Neural crest cell (in vitro differentiated cells): ENCODE results near the gene FCHSD2. TPM values are rescaled to one million over a fixed set of nuclear protein-coding genes. Genes with fewer than 3 reads are reported as not detected.

Source experiments
- DNase-seq: peaks from one replicate; pipeline ENCODE4 v3.0.0; 2021; ENCODE audit warnings: low read depth, mixed read lengths, low spot score
- H3K27ac Mint-ChIP-seq: one replicate; pipeline ENCODE4 v1.8.0; 2021; ENCODE audit warnings: mild to moderate bottlenecking, mixed read lengths; ENCODE audit not compliant: unreplicated experiment
- H3K27me3 Mint-ChIP-seq: 2 replicates; pipeline ENCODE4 v1.8.0; 2021; ENCODE audit warnings: low read depth, mild to moderate bottlenecking, mixed read lengths
- H3K36me3 Mint-ChIP-seq: 2 replicates; pipeline ENCODE4 v1.8.0; 2021; ENCODE audit warnings: low read depth, mild to moderate bottlenecking, mixed read lengths
- H3K4me1 Mint-ChIP-seq: 2 replicates; pipeline ENCODE4 v1.8.0; 2021; ENCODE audit warnings: mixed read lengths
- H3K4me3 Mint-ChIP-seq: one replicate; pipeline ENCODE4 v1.8.0; 2021; ENCODE audit warnings: mild to moderate bottlenecking, mixed read lengths
- H3K9me3 Mint-ChIP-seq: 2 replicates; pipeline ENCODE4 v1.8.0; 2021; ENCODE audit warnings: mixed read lengths
- total RNA-seq: library from RNA; stranded (reverse); gene quantifications from 2 replicates; pipeline ENCODE4 v1.2.1, GENCODE V29; 2021
- TF ChIP-seq, protein P1 (sequence below): fragments of 200-600 bp; sonication (generic); conservative IDR thresholded peaks from 2 replicates; pipeline ENCODE4 v1.5.0; 2021; ENCODE audit warnings: antibody characterized with exemption, mild to moderate bottlenecking

The FCHSD2 gene
- total RNA-seq, 1 donor from 2014 or later, result 34.4 TPM

DNA sequence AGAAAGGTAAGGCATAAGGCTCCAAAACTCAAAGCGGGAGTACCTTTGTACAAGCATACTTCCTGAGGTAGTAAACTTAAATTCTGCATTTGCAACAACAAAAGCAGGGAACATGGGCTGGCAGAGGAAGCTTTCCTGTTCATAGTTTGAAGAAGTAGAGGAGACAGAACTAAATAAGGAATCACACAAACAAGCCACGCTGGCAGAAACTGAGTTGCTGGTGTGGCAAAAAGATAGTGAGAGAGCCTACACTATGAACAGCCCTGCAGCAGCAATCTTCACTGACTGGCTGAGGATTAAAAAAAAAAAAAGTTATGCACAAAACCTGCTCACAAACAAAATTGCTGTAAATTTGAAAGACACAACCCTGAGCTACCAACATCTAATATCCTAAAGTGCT lies 46.5 kb downstream of the FCHSD2 start:
- Mint-ChIP-seq H3K4me3 (no peak overlapping the region), H3K27me3 (no peaks in the 10 kb centered on the region), H3K27ac (no peak overlapping the region), H3K4me1 (no peaks in the 10 kb centered on the region), H3K36me3 (peaks cover 12% of the 10 kb centered on the region), H3K9me3 (no peaks in the 10 kb centered on the region)
- TF ChIP-seq, protein P1, sequence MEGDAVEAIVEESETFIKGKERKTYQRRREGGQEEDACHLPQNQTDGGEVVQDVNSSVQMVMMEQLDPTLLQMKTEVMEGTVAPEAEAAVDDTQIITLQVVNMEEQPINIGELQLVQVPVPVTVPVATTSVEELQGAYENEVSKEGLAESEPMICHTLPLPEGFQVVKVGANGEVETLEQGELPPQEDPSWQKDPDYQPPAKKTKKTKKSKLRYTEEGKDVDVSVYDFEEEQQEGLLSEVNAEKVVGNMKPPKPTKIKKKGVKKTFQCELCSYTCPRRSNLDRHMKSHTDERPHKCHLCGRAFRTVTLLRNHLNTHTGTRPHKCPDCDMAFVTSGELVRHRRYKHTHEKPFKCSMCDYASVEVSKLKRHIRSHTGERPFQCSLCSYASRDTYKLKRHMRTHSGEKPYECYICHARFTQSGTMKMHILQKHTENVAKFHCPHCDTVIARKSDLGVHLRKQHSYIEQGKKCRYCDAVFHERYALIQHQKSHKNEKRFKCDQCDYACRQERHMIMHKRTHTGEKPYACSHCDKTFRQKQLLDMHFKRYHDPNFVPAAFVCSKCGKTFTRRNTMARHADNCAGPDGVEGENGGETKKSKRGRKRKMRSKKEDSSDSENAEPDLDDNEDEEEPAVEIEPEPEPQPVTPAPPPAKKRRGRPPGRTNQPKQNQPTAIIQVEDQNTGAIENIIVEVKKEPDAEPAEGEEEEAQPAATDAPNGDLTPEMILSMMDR, result no peak
- no peak for DNase-seq

DNA sequence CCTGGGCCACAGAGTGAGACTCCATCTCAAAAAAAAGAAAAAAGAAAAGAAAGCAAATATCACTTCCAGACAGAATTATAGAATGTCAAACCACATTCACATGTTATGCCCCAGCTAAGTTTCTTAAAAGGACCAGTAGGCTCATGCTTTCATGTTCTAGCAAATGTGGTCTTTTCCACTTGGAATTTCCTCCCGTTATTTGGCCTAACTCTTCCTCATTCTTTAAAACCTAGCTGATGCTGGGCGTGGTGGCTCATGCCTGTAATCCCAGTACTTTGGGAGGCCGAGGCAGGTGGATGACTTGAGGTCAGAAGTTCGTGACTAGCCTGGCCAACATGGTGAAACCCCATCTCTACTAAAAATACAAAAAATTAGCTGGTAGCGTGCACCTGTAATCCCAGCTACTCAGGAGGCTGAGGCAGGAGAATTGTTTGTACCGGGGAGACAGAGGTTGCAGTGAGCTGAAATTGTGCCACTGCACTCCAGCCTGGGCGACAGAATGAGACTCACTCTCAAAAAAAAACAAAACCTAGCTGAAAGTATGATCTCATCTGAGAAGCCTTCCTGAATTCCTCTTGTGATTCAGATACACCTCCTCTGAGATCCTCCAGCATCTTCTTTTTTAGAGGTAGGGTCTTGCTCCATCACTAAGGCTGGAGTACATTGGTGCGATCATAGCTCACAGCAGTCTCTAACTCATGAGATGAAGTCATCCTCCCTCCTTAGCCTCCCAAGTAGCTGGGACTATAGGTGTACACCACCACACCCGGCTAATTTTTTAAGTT lies 50.4 kb downstream of the FCHSD2 start:
- Mint-ChIP-seq H3K27ac (no peak overlapping the region), H3K27me3 (no peaks in the 10 kb centered on the region), H3K36me3 (peaks cover 10% of the 10 kb centered on the region), H3K4me1 (no peaks in the 10 kb centered on the region), H3K9me3 (peaks cover 2% of the 10 kb centered on the region), H3K4me3 (no peak overlapping the region)
- TF ChIP-seq, protein P1, result no peak
- DNase-seq, result no peak

DNA sequence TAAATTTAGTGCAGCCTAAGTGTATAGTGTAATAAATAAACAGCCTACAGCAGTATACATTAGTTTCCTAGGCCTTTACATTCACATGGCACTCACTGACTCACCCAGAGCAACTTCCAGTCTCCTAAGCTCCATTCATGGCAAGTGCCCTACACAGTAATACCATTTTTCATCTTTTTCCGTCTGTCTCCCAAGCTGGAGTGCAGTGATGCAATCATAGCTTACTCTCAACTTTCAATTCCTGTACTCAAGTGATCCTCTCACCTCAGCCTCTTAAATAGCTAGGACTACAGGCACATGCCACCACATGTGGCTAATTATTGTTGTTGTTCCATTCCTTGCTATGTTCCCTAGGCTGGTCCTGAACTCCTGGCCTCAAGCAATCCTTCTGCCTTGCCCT lies 54.4 kb downstream of the FCHSD2 start:
- H3K27ac Mint-ChIP-seq, result no peak overlapping the region
- DNase-seq, result no peak
- peaks cover 2% of the 10 kb centered on the region for H3K9me3 Mint-ChIP-seq
- H3K4me3 Mint-ChIP-seq, result no peak overlapping the region
- peaks cover 5% of the 10 kb centered on the region for H3K36me3 Mint-ChIP-seq
- peaks cover 3% of the 10 kb centered on the region for H3K4me1 Mint-ChIP-seq
- no peaks in the 10 kb centered on the region for H3K27me3 Mint-ChIP-seq
- TF ChIP-seq, protein P1, result no peak

DNA sequence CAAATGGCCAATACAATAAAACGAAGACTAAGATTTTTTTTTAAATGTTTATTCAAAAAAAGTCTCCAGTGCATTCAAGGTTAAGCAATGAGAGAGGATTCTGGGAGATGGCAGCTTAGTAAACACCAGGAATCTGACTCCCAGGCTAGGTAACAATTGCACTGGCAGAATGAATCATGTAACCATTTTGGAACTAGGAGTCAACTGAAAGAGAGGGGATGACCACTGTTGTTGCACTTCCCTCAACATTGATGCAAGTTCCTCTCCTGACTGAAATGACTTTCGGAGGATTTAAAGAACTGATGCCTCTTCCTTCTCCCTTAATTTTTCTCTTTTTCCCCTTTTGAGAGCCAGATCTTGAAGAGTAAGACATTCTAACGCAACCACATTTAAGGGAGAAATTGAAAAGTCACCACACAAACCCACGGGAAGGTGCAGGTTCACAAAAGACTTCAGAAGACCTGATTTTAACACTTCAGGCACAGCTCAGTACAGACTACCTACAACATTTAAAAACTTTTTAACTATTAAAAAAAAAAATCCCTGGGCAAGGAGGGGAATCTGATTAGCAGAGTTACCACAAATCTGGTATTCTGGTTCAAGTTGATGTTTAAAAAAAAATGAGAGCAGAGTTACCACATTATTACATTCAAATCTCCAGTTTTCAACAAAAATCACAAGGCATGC lies 56.8 kb downstream of the FCHSD2 start:
- DNase-seq, result no peak
- Mint-ChIP-seq H3K9me3 (no peaks in the 10 kb centered on the region), H3K27ac (no peak overlapping the region), H3K4me1 (peaks cover 3% of the 10 kb centered on the region), H3K36me3 (peaks cover 2% of the 10 kb centered on the region), H3K4me3 (no peak overlapping the region), H3K27me3 (no peaks in the 10 kb centered on the region)
- TF ChIP-seq, protein P1, result no peak

DNA sequence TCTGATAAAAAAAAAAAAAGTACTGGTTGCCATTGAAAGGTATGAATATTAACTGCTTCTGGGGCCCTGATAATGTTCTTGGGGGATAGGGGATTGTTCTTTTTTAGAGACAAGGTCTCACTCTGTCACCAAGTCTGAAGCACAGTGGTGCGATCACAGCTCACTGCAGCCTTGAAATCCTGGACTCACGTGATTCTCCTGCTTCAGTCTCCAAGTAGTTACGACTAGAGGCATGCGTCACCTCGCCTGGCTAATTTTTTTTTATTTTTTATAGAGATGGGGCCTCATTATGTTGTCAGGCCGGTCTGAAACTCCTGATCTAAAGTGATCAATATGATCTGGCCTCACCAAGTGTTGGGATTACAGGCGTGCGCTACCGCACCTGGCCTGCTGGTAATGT lies 63.5 kb downstream of the FCHSD2 start:
- Mint-ChIP-seq H3K27ac (no peak overlapping the region), H3K4me3 (no peak overlapping the region)
- TF ChIP-seq, protein P1, result no peak

More for the DNA sequence above, 63.5 kb downstream of the FCHSD2 start:
- H3K36me3 Mint-ChIP-seq, result peaks cover 29% of the 10 kb centered on the region
- DNase-seq, result no peak
- no peaks in the 10 kb centered on the region for H3K27me3 Mint-ChIP-seq
- no peaks in the 10 kb centered on the region for H3K4me1 Mint-ChIP-seq
- H3K9me3 Mint-ChIP-seq, result peaks cover 12% of the 10 kb centered on the region
